NT2/D1 (cell line): ENCODE results near the gene SLC25A34.

Experiments used
- SUZ12 ChIP-seq: IDR thresholded peaks from 2 replicates; pipeline ENCODE4 v1.6.1; 2011; ENCODE audit not compliant: insufficient read length, insufficient read depth; ENCODE audit errors: extremely low read depth
- YY1 ChIP-seq: IDR thresholded peaks from 2 replicates; pipeline ENCODE4 v1.6.1; 2011; ENCODE audit not compliant: insufficient read length, insufficient read depth
- ZNF274 ChIP-seq: IDR thresholded peaks from 2 replicates; pipeline ENCODE4 v1.6.1; 2011; ENCODE audit warnings: mild to moderate bottlenecking, low read depth, low read length

DNA sequence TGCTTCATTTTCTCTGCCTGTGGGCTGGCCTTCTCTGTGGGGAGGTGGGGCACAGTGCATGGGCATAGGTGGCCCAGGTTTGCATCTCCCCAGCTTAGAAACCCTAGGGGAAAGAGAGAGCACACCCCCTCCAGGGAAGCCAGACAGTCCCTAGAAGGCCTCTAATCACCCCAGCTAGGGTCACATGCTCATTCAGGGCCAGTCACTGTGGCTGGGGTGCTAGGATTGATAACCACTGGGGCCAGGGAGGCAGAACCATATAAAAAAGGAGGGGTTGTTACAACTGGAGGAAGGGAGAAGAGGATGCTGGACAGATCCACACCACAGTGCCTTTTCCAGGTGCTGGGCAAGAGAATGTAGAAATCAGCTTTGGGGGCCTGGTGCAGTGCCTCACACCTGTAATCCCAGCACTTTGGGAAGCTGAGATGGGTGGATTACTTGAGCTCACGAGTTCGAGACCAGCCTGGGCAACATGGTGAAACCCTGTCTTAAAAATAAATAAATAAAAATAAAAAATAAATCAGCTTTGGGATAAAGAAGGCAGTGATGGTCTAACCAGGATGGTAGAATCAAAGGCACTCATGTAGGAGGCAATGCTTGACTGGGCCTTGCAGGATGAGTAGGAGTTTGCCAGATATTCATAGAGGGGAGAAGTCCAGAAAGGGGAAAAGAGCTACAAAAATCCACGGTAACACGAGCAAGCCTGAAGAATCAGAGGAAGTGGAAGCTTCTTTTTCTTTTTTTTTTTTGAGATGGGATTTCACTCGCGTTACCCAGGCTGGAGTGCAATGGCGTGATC is 42.0 kb downstream of the SLC25A34 start:
- no peak for TF ChIP-seq SUZ12
- no peak for TF ChIP-seq ZNF274
- no peak for TF ChIP-seq YY1
